LNCaP clone FGC (cell line): ENCODE data around the gene TLCD4.

Experiments
- DNase-seq: peaks from one replicate; pipeline ENCODE4 v3.0.0-alpha.2; 2011; ENCODE audit warnings: low read depth
- H3K4me3 ChIP-seq: 2 replicates; pipeline ENCODE4 v1.5.1; 2011; ENCODE audit warnings: mild to moderate bottlenecking, low read depth, low read length, control low read depth
- TF ChIP-seq, protein P1 (sequence below): IDR thresholded peaks from 2 replicates; pipeline ENCODE4 v1.5.1; 2012; ENCODE audit warnings: mild to moderate bottlenecking; ENCODE audit not compliant: control insufficient read depth, insufficient read depth; ENCODE audit errors: extremely low read depth

The TLCD4 gene

DNA sequence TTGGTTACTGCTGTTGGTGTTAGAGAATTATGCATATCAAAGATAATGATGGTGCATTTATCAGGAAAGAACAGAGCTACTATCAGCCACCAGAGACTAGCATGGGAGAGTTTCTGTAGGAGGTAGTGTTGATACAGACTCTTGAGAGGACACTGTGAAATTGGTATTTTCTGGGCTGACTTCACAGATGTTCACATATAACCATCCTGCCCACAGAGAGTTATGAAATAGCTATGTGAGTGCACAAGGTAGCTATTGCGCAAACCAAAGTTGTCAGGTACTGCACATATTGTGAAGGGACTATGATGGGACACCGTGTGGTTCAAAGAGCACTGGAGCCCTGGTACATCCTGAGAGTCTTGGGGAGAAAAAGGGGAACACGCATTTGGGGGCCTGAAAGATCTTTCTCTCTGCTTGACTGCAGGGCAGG is 1.4 kb upstream of the TLCD4 start:
- H3K4me3 ChIP-seq, result no peak overlapping the region
- TF ChIP-seq, protein P1, sequence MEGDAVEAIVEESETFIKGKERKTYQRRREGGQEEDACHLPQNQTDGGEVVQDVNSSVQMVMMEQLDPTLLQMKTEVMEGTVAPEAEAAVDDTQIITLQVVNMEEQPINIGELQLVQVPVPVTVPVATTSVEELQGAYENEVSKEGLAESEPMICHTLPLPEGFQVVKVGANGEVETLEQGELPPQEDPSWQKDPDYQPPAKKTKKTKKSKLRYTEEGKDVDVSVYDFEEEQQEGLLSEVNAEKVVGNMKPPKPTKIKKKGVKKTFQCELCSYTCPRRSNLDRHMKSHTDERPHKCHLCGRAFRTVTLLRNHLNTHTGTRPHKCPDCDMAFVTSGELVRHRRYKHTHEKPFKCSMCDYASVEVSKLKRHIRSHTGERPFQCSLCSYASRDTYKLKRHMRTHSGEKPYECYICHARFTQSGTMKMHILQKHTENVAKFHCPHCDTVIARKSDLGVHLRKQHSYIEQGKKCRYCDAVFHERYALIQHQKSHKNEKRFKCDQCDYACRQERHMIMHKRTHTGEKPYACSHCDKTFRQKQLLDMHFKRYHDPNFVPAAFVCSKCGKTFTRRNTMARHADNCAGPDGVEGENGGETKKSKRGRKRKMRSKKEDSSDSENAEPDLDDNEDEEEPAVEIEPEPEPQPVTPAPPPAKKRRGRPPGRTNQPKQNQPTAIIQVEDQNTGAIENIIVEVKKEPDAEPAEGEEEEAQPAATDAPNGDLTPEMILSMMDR, result no peak
- DNase-seq, result no peak

DNA sequence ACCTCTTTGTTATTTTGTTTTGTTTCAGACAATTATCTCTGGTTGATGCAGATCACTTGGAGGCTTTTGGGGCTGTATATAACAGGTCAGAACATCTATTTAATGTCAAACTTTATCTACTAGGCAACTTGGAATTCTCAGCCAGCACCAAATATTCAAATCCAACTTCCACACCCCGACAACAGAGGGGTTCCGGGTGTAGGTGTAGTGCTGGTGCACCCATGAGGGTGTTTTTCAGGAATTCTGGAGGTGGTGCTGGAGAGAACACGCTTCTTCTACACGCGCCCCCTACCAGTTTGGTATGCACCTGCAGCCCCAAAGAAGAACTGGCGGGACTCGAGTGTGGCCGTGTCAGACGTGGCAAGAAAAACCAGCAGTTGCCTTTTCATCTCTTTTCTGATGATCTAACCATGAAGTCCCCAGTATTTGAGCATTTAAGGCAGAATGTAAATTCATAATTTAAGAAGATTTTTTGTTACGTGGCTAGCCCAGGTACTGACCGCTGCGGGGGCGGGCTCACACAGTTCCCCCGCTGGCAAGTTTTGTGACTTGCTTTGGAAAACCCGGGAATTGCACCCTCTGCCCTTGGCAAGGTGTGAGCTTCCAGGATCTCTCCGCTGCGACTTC is 462 bp upstream of the TLCD4 start:
- TF ChIP-seq, protein P1, result peak; percentile 74
- DNase-seq, result peak; percentile 51
- H3K4me3 ChIP-seq, result peak overlapping the region; percentile 71

DNA sequence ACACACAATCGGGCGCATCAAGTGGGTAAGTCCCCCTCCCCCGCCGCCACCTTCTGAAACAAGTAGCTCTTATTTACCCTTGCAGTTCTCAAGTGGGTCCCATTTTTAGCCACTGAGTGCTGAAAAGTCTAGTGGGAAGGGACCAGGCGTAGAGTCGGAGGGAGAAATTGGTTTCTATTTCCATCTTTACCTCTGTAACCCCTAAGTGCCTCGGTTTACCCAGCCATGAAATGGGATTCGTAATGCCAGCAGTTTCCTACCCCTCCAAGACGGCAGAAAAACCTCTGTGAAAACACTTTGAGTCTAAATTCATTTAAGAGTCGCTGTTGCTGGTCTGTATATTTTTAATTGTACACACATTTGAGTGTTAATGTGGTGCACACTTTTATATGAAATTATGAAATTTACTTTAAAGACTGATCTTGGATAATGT is 928 bp downstream of the TLCD4 start:
- no peak for DNase-seq
- H3K4me3 ChIP-seq, result peak overlapping the region; percentile 71
- TF ChIP-seq, protein P1, result no peak

DNA sequence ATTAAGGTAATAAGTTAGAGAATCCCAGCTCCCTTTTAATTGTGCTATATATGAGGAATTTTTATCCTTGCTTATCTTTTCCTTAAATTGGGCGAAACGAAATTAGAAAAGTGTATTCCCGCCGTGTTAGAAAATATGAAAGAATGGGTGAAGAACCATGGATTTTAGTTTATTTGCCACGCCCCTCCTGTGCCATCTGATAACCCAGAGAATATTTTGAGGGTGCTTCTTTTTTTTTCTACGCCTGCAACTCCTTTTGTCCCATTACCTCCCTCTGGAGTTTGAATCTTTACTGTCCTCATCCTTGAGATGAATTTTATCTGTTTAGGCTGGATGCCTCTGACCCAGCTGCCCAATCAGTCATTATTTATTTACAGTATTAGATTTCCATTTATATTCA is 1.6 kb downstream of the TLCD4 start:
- DNase-seq, result no peak
- no peak overlapping the region for H3K4me3 ChIP-seq
- TF ChIP-seq, protein P1, result no peak

- TF ChIP-seq, protein P1, result no peak
- H3K4me3 ChIP-seq, result no peak overlapping the region
- DNase-seq, result no peak
Measured at GRCh38 chr1:95119273-95119672, 2.1 kb downstream of the TLCD4 start.

DNA sequence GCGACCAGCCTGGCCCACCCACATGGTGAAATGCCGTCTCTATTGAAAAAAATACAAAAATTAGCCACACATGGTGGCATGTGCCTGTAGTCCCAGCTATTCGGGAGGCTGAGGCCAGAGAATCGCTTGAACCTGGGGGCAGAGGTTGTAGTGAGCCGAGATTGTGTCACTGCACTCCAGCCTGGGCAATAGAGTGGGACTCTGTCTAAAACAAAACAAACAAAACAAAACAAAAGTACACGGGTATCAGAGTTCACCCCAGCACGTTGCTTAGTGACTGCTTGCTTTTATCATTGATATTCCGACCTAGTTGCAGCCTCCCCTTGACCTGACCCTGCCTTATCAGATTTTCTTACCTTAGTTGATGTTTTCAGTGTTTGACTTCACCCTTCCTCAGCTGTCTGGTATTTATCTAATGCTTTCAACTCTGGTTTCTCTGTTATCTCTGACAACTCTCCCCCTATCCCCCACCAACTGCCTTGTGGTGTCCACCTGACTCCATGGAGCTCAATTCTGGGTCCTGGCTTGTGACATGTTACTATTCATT is 5.1 kb downstream of the TLCD4 start:
- TF ChIP-seq, protein P1, result no peak
- no peak for DNase-seq
- H3K4me3 ChIP-seq, result no peak overlapping the region

- TF ChIP-seq, protein P1, result no peak
Measured at GRCh38 chr1:95124342-95124741, 7.2 kb downstream of the TLCD4 start.

More at GRCh38 chr1:95124342-95124741, 7.2 kb downstream of the TLCD4 start:
- H3K4me3 ChIP-seq, result no peak overlapping the region
- DNase-seq, result no peak
